Measurements from ENCODE around the gene SLC39A10.

The SLC39A10 gene

GRCh38 chr2:195667974-195668373 is 10.9 kb downstream of the SLC39A10 start:
- Histone ChIP-seq H3K4me1 (ENCODE audit: control insufficient read depth, insufficient read depth, low read length, poor library complexity, severe bottlenecking) (peaks cover 2% of the 10 kb centered on the region), H3K36me3 (ENCODE audit: control insufficient read depth, insufficient read depth, low read length) (no peaks in the 10 kb centered on the region), H3K27me3 (replicated peaks; ENCODE audit: control insufficient read depth, insufficient read depth, low read length, poor library complexity, severe bottlenecking) (no peaks in the 10 kb centered on the region), H3K9me3 (ENCODE audit: control insufficient read depth, low read length) (no peaks in the 10 kb centered on the region), H3K4me3 (ENCODE audit: insufficient read depth, low read depth, low read length, poor library complexity, severe bottlenecking) (no peak overlapping the region), H3K27ac (ENCODE audit: insufficient read depth, low read length, poor library complexity, severe bottlenecking) (no peak overlapping the region)
- DNase-seq = no peak

- Histone ChIP-seq H3K9me3 (ENCODE audit: control insufficient read depth, low read length) (no peaks in the 10 kb centered on the region), H3K4me1 (ENCODE audit: control insufficient read depth, insufficient read depth, low read length, poor library complexity, severe bottlenecking) (no peaks in the 10 kb centered on the region), H3K36me3 (ENCODE audit: control insufficient read depth, insufficient read depth, low read length) (no peaks in the 10 kb centered on the region), H3K4me3 (ENCODE audit: insufficient read depth, low read depth, low read length, poor library complexity, severe bottlenecking) (no peak overlapping the region), H3K27ac (ENCODE audit: insufficient read depth, low read length, poor library complexity, severe bottlenecking) (no peak overlapping the region), H3K27me3 (replicated peaks; ENCODE audit: control insufficient read depth, insufficient read depth, low read length, poor library complexity, severe bottlenecking) (no peaks in the 10 kb centered on the region)
- DNase-seq = no peak
Observed at GRCh38 chr2:195670191-195670590, 13.2 kb downstream of the SLC39A10 start.

- Histone ChIP-seq H3K27me3 (replicated peaks; ENCODE audit: control insufficient read depth, insufficient read depth, low read length, poor library complexity, severe bottlenecking) (no peaks in the 10 kb centered on the region), H3K4me1 (ENCODE audit: control insufficient read depth, insufficient read depth, low read length, poor library complexity, severe bottlenecking) (no peaks in the 10 kb centered on the region), H3K9me3 (ENCODE audit: control insufficient read depth, low read length) (no peaks in the 10 kb centered on the region), H3K27ac (ENCODE audit: insufficient read depth, low read length, poor library complexity, severe bottlenecking) (no peak overlapping the region), H3K36me3 (ENCODE audit: control insufficient read depth, insufficient read depth, low read length) (no peaks in the 10 kb centered on the region), H3K4me3 (ENCODE audit: insufficient read depth, low read depth, low read length, poor library complexity, severe bottlenecking) (no peak overlapping the region)
- no peak for DNase-seq
Observed at GRCh38 chr2:195671563-195671962, 14.5 kb downstream of the SLC39A10 start.

- Histone ChIP-seq H3K27me3 (replicated peaks; ENCODE audit: control insufficient read depth, insufficient read depth, low read length, poor library complexity, severe bottlenecking) (no peaks in the 10 kb centered on the region), H3K9me3 (ENCODE audit: control insufficient read depth, low read length) (no peaks in the 10 kb centered on the region), H3K4me1 (ENCODE audit: control insufficient read depth, insufficient read depth, low read length, poor library complexity, severe bottlenecking) (no peaks in the 10 kb centered on the region), H3K4me3 (ENCODE audit: insufficient read depth, low read depth, low read length, poor library complexity, severe bottlenecking) (no peak overlapping the region), H3K36me3 (ENCODE audit: control insufficient read depth, insufficient read depth, low read length) (no peaks in the 10 kb centered on the region), H3K27ac (ENCODE audit: insufficient read depth, low read length, poor library complexity, severe bottlenecking) (no peak overlapping the region)
- no peak for DNase-seq
Observed at GRCh38 chr2:195672674-195673073, 15.6 kb downstream of the SLC39A10 start.

DNA sequence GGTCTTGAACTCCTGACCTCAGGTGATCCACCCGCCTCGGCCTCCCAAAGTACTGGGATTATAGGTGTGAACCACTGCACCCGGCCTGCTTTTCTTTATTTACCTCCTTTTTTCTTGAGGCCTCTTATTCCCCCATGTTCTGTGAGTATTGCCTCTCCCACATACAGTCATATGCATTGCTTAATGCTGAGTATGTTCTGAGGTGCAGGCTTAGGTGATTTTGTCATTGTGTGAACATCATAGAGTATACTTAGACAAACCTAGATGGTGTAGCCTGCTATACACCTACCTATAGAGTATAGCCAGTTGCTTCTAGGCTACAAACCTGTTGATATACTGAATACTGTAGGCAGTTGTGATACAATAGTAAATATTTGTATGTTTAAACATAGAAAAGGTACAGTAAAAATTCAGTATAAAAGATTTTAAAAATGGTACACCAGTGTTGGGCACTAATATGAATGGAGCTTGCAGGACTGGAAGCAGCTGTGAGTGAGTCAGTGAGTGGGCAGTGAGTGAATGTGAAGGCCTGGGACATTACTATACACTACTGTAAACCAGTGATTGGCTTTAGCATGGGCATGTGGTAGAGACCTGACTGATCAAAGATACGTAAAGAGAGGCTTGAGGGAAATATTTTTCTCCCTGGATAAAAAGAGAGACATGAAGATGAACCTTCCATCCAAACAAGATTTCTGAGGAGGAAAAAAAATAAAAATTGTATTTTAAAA is 17.6 kb downstream of the SLC39A10 start:
- Histone ChIP-seq H3K27ac (ENCODE audit: insufficient read depth, low read length, poor library complexity, severe bottlenecking) (no peak overlapping the region), H3K4me3 (ENCODE audit: insufficient read depth, low read depth, low read length, poor library complexity, severe bottlenecking) (no peak overlapping the region), H3K9me3 (ENCODE audit: control insufficient read depth, low read length) (no peaks in the 10 kb centered on the region), H3K27me3 (replicated peaks; ENCODE audit: control insufficient read depth, insufficient read depth, low read length, poor library complexity, severe bottlenecking) (no peaks in the 10 kb centered on the region), H3K4me1 (ENCODE audit: control insufficient read depth, insufficient read depth, low read length, poor library complexity, severe bottlenecking) (no peaks in the 10 kb centered on the region), H3K36me3 (ENCODE audit: control insufficient read depth, insufficient read depth, low read length) (no peaks in the 10 kb centered on the region)
- no peak for DNase-seq

GRCh38 chr2:195675783-195676427 is 18.9 kb downstream of the SLC39A10 start:
- H3K27me3 ChIP-seq (replicated peaks; ENCODE audit: control insufficient read depth, insufficient read depth, low read length, poor library complexity, severe bottlenecking) = no peaks in the 10 kb centered on the region
- peaks cover 6% of the 10 kb centered on the region for H3K36me3 ChIP-seq (ENCODE audit: control insufficient read depth, insufficient read depth, low read length)
- no peak overlapping the region for H3K4me3 ChIP-seq (ENCODE audit: insufficient read depth, low read depth, low read length, poor library complexity, severe bottlenecking)
- H3K27ac ChIP-seq (ENCODE audit: insufficient read depth, low read length, poor library complexity, severe bottlenecking) = no peak overlapping the region
- DNase-seq = no peak
- H3K4me1 ChIP-seq (ENCODE audit: control insufficient read depth, insufficient read depth, low read length, poor library complexity, severe bottlenecking) = no peaks in the 10 kb centered on the region
- H3K9me3 ChIP-seq (ENCODE audit: control insufficient read depth, low read length) = no peaks in the 10 kb centered on the region

- H3K4me1 ChIP-seq (ENCODE audit: control insufficient read depth, insufficient read depth, low read length, poor library complexity, severe bottlenecking) = no peaks in the 10 kb centered on the region
- H3K27me3 ChIP-seq (replicated peaks; ENCODE audit: control insufficient read depth, insufficient read depth, low read length, poor library complexity, severe bottlenecking) = no peaks in the 10 kb centered on the region
Observed at GRCh38 chr2:195677290-195677689, 20.3 kb downstream of the SLC39A10 start.

GRCh38 chr2:195677884-195678283 is 20.9 kb downstream of the SLC39A10 start:
- H3K27me3 ChIP-seq (replicated peaks; ENCODE audit: control insufficient read depth, insufficient read depth, low read length, poor library complexity, severe bottlenecking) = no peaks in the 10 kb centered on the region
- no peak for DNase-seq
- no peaks in the 10 kb centered on the region for H3K9me3 ChIP-seq (ENCODE audit: control insufficient read depth, low read length)
- H3K4me1 ChIP-seq (ENCODE audit: control insufficient read depth, insufficient read depth, low read length, poor library complexity, severe bottlenecking) = no peaks in the 10 kb centered on the region
- H3K27ac ChIP-seq (ENCODE audit: insufficient read depth, low read length, poor library complexity, severe bottlenecking) = no peak overlapping the region
- no peak overlapping the region for H3K4me3 ChIP-seq (ENCODE audit: insufficient read depth, low read depth, low read length, poor library complexity, severe bottlenecking)
- peaks cover 8% of the 10 kb centered on the region for H3K36me3 ChIP-seq (ENCODE audit: control insufficient read depth, insufficient read depth, low read length)

More at GRCh38 chr2:195677290-195677689, 20.3 kb downstream of the SLC39A10 start:
- no peaks in the 10 kb centered on the region for H3K9me3 ChIP-seq (ENCODE audit: control insufficient read depth, low read length)
- H3K36me3 ChIP-seq (ENCODE audit: control insufficient read depth, insufficient read depth, low read length) = peaks cover 8% of the 10 kb centered on the region
- DNase-seq = no peak
- H3K4me3 ChIP-seq (ENCODE audit: insufficient read depth, low read depth, low read length, poor library complexity, severe bottlenecking) = no peak overlapping the region
- H3K27ac ChIP-seq (ENCODE audit: insufficient read depth, low read length, poor library complexity, severe bottlenecking) = no peak overlapping the region

DNA sequence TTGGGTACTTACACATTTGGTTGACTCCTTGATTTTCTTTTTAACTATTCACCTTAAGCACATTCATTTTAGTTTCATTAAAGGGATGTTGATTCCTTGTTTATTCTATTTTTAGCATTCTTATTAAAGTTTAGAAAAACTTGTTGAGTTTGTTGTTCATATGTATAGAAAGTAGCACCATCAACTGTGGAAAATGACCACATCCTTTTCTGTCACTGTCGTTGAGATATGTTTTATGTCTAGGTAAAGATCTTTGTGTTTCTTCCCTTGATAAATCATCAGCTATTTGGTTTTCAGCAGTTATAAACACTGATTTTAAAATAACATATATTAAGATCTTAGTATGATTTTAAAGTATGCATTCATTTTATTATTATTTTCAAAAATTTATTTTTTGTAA is 25.1 kb downstream of the SLC39A10 start:
- Histone ChIP-seq H3K4me1 (ENCODE audit: control insufficient read depth, insufficient read depth, low read length, poor library complexity, severe bottlenecking) (peaks cover 3% of the 10 kb centered on the region), H3K27me3 (replicated peaks; ENCODE audit: control insufficient read depth, insufficient read depth, low read length, poor library complexity, severe bottlenecking) (no peaks in the 10 kb centered on the region), H3K4me3 (ENCODE audit: insufficient read depth, low read depth, low read length, poor library complexity, severe bottlenecking) (no peak overlapping the region), H3K27ac (ENCODE audit: insufficient read depth, low read length, poor library complexity, severe bottlenecking) (no peak overlapping the region), H3K9me3 (ENCODE audit: control insufficient read depth, low read length) (no peaks in the 10 kb centered on the region), H3K36me3 (ENCODE audit: control insufficient read depth, insufficient read depth, low read length) (peaks cover 25% of the 10 kb centered on the region)
- no peak for DNase-seq

- no peak overlapping the region for H3K27ac ChIP-seq (ENCODE audit: insufficient read depth, low read length, poor library complexity, severe bottlenecking)
- no peak for DNase-seq
- peaks cover 25% of the 10 kb centered on the region for H3K36me3 ChIP-seq (ENCODE audit: control insufficient read depth, insufficient read depth, low read length)
- H3K9me3 ChIP-seq (ENCODE audit: control insufficient read depth, low read length) = no peaks in the 10 kb centered on the region
- H3K4me3 ChIP-seq (ENCODE audit: insufficient read depth, low read depth, low read length, poor library complexity, severe bottlenecking) = no peak overlapping the region
- peaks cover 3% of the 10 kb centered on the region for H3K4me1 ChIP-seq (ENCODE audit: control insufficient read depth, insufficient read depth, low read length, poor library complexity, severe bottlenecking)
- no peaks in the 10 kb centered on the region for H3K27me3 ChIP-seq (replicated peaks; ENCODE audit: control insufficient read depth, insufficient read depth, low read length, poor library complexity, severe bottlenecking)
Observed at GRCh38 chr2:195683174-195683573, 26.1 kb downstream of the SLC39A10 start.
